ENCODE results near the gene TMPRSS15.

- no peak for TF ChIP-seq POLR2A (IDR thresholded peaks at IDR 0.05)
- no peak for TF ChIP-seq POLR2AphosphoS5 (IDR thresholded peaks at IDR 0.05)
- no peak for TF ChIP-seq CTCF (IDR thresholded peaks at IDR 0.05)
Observed at GRCh38 chr21:18275781-18276180, 127.8 kb downstream of the TMPRSS15 start.
